ENCODE data around the gene REPIN1.

The REPIN1 gene

DNA sequence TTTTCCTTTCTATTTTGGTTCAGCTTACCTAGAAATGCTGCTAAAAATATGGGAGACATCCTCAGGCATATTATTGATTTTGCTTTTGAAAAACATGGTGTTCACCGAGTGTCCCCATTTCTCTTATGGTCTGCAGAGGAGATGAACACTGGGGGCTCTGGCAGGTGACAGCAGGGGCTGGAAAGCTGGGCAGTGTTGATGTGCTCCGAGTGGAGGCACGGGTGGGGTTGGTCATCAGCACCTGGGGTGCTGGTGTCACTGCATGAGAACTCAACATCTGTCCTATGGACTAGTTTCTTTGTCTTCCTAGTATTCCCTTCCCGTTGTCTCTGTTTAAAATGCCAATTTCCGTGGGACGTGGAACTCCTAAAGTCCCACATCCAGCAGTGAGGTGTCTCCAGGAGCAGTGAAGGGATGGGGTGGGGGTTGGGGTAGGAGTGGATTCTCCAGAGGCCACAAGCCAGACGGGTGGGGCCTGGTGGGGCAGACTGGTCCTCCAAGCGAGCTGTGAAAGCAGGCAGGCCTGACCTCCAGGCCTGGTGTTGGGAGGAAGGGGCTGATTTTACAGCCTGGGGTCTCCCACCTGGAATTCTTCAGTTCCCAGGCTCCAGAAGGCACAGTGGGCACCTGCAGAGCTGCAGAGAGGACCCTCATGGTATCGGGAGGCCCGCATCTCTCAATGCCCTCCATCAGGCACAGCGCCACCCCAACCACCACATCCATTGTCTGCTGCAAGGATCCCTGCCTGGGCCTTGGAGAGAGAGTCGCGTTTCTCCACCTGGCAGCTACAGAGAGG is 35.0 kb downstream of the REPIN1 start:
- Histone ChIP-seq H3K27ac (ENCODE audit: low read depth, low read length) (peak overlapping the region; percentile 95), H3K36me3 (ENCODE audit: control insufficient read depth, insufficient read depth, low read length) (peaks cover 7% of the 10 kb centered on the region), H3K27me3 (ENCODE audit: control insufficient read depth, insufficient read depth, low read length) (no peaks in the 10 kb centered on the region), H3K9ac (ENCODE audit: low read depth, low read length) (peak overlapping the region; percentile 82; the same call in 1 of the 2 replicates), H3K4me1 (ENCODE audit: control insufficient read depth, insufficient read depth, low read length) (peaks cover 65% of the 10 kb centered on the region), H3K9me3 (ENCODE audit: control insufficient read depth, insufficient read depth, low read length) (no peaks in the 10 kb centered on the region), H3K4me3 (ENCODE audit: low read depth, low read length) (no peak overlapping the region)

DNA sequence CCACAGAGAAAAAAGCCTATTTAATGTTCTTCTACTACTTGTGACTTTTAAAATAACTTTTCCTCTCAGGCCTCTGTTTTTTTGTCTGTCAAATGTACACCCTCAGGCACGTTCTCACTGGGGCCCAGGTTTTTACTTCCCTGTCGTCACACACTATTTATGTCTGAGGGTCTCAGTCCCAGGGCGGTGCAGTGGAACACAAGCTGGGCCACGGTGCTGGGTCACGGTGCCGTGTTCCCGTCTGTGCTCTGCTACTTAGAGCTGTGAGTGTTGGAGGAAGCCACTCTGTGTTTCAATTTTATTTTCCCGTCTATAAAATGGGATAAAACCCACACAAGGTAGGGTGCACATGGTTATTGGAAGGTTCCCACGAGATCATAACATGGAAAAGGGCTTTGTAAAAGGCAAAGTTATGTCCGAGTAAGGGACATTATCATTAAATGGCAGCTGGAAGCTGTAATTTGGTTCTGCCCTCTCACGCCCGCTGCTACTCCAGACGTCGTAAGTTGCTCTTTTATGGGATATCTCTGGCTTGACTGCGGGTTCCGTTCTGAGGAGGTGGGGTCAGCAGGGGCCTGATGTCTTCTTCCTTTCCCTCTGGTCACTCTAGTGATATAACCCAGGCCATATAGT is 35.7 kb downstream of the REPIN1 start:
- peak overlapping the region; percentile 95 for H3K27ac ChIP-seq (ENCODE audit: low read depth, low read length)
- no peaks in the 10 kb centered on the region for H3K27me3 ChIP-seq (ENCODE audit: control insufficient read depth, insufficient read depth, low read length)
- H3K4me1 ChIP-seq (ENCODE audit: control insufficient read depth, insufficient read depth, low read length), result peaks cover 65% of the 10 kb centered on the region

DNA sequence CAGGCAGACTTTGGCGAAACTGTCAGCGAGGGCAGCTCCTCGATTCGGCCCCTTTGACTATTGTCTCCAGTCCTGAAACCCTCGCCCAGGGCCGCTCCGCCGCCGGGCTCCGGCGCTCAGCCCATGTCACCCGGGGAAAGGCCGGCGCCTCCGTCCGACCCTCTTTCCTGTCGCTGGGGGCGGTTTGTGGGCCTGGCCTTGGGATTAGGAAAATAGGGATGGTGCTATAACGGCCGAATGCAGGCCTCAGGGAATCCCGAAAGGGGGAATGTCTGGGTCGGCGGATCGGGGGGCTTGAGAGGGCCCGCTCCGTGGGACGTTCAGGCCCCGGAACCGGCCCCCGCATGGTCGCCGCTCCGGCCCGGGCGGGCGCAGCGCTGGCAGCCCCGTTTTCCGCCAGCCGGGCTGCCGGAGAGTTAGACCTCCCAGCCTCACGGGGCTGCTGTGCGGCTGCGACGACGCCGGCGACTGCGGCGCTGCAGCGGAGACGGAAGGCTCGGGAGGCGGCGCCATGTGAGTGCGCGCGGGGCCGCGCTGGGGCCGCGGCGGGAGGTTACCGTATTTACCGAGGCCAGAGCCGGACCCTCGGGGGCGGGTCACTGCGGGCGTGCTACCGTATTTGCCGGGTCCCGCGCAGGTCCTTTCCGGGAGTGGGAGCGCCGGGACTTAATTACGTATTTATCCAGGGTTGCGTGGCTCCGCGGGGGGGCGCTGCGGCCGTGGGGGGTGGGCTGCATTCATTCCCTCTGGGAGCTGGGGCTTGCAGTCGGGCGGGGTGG is 36.4 kb downstream of the REPIN1 start:
- peaks cover 19% of the 10 kb centered on the region for H3K36me3 ChIP-seq (ENCODE audit: control insufficient read depth, insufficient read depth, low read length)
- peak overlapping the region; percentile 80 for H3K9ac ChIP-seq (ENCODE audit: low read depth, low read length)
- peaks cover 58% of the 10 kb centered on the region for H3K4me1 ChIP-seq (ENCODE audit: control insufficient read depth, insufficient read depth, low read length)
- H3K27ac ChIP-seq (ENCODE audit: low read depth, low read length), result peak overlapping the region; percentile 95
- H3K27me3 ChIP-seq (ENCODE audit: control insufficient read depth, insufficient read depth, low read length), result no peaks in the 10 kb centered on the region
- H3K4me3 ChIP-seq (ENCODE audit: low read depth, low read length), result peak overlapping the region; percentile 67
- H3K9me3 ChIP-seq (ENCODE audit: control insufficient read depth, insufficient read depth, low read length), result no peaks in the 10 kb centered on the region

More for the DNA sequence above, 35.7 kb downstream of the REPIN1 start:
- no peaks in the 10 kb centered on the region for H3K9me3 ChIP-seq (ENCODE audit: control insufficient read depth, insufficient read depth, low read length)
- peak overlapping the region; percentile 67 for H3K4me3 ChIP-seq (ENCODE audit: low read depth, low read length)
- H3K9ac ChIP-seq (ENCODE audit: low read depth, low read length), result peak overlapping the region; percentile 80
- peaks cover 12% of the 10 kb centered on the region for H3K36me3 ChIP-seq (ENCODE audit: control insufficient read depth, insufficient read depth, low read length)

DNA sequence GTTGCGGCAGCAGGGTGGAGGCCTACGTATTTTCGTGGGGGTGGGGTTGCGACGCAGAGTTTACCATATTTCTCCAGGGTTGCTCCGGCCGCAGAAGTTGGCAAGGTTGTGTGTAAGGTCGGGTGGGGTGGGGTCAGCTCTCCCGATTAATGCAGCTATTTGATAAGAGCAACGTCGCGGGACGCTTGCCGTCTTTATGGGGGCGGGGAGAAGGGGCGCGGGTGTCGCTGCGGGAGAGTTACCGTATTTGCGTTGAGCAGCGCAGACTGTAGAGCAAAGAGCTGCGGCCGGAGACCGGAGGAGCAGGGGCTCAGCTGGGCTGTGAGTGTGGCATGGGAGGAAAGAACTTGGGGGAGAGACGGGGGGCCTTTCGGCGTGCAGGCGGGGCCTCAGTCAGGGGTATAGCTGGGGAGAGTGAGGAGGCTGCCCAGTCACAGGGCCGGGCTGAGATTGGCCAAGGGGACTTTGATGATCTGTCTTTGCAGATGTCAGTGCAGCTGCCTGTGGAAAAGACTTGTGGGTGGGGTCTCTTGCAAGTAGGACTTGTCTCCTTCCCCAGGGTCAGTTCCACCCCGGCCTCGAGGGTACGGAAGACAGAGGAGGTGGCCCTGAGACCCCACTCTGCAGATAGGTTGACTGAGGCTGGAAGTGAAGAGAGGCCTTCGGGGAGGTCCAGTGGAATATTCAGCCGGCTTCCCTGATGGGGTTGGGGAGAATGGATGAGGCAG is 37.1 kb downstream of the REPIN1 start:
- peaks cover 50% of the 10 kb centered on the region for H3K4me1 ChIP-seq (ENCODE audit: control insufficient read depth, insufficient read depth, low read length)
- peak overlapping the region; percentile 95 for H3K27ac ChIP-seq (ENCODE audit: low read depth, low read length)
- peak overlapping the region; percentile 11; the same call in 1 of the 2 replicates for H3K9ac ChIP-seq (ENCODE audit: low read depth, low read length)
- H3K27me3 ChIP-seq (ENCODE audit: control insufficient read depth, insufficient read depth, low read length), result no peaks in the 10 kb centered on the region
- peaks cover 27% of the 10 kb centered on the region for H3K36me3 ChIP-seq (ENCODE audit: control insufficient read depth, insufficient read depth, low read length)
- peak overlapping the region; percentile 67 for H3K4me3 ChIP-seq (ENCODE audit: low read depth, low read length)
- no peaks in the 10 kb centered on the region for H3K9me3 ChIP-seq (ENCODE audit: control insufficient read depth, insufficient read depth, low read length)

DNA sequence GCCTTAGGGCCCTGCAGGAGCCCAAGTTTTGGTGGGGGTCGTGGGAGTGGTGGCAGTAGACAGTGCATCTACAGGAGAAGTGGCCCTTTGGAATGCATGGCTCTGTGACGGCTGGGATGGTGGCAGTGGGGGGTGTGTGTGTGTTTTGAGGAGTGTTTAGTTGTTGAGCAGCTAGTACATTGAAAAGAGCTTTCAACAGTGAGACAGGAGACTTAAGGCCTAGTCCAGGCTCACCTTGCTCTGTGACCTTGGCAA is 37.6 kb downstream of the REPIN1 start:
- no peaks in the 10 kb centered on the region for H3K27me3 ChIP-seq (ENCODE audit: control insufficient read depth, insufficient read depth, low read length)
- peaks cover 45% of the 10 kb centered on the region for H3K4me1 ChIP-seq (ENCODE audit: control insufficient read depth, insufficient read depth, low read length)
- H3K9me3 ChIP-seq (ENCODE audit: control insufficient read depth, insufficient read depth, low read length), result no peaks in the 10 kb centered on the region
- H3K36me3 ChIP-seq (ENCODE audit: control insufficient read depth, insufficient read depth, low read length), result peaks cover 31% of the 10 kb centered on the region
- H3K4me3 ChIP-seq (ENCODE audit: low read depth, low read length), result peak overlapping the region; percentile 67
- H3K27ac ChIP-seq (ENCODE audit: low read depth, low read length), result peak overlapping the region; percentile 95
- H3K9ac ChIP-seq (ENCODE audit: low read depth, low read length), result peak overlapping the region; percentile 11; the same call in 1 of the 2 replicates

DNA sequence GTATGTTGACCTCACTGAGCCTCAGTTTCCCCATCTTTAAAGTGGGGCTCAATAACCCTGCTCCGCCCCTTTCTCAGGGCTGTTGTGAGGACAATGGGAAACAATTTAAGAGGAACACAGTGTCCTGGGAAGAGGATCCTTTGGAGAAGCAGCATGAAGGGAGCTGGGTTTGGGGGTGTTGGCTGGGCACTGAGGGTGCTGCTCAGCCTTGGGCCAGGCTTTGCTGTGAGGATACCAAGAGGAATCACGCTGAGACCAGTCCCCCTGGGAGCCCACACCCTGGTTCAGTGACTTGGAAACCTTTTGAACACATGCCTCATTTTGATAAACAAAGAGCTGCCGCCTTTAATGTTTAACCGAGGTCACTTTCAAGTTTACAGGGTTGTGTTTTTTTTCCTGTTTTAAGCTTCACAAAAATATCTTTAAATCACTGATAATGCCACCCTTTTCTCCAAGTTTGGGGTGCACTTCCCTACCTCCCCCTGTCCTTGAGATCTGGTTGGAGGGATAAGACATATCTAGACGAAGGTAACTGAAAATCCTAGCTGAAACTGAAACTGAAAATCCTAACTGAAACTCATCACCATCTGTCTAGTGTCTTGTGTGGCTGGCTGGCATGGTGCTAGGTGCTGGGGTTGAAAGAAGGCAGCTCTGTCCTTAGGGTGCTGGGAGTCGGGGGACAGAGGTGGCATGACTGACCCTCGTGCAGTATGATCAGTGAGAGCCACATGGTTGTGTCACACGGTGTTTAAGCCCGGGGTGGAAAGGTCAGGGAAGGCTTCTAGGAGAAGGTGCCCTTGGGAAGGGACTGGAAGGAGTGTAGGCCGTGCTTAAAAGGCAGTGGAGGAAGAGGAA is 38.2 kb downstream of the REPIN1 start:
- peak overlapping the region; percentile 67 for H3K4me3 ChIP-seq (ENCODE audit: low read depth, low read length)
- H3K9ac ChIP-seq (ENCODE audit: low read depth, low read length), result peak overlapping the region; percentile 9; the same call in 1 of the 2 replicates

DNA sequence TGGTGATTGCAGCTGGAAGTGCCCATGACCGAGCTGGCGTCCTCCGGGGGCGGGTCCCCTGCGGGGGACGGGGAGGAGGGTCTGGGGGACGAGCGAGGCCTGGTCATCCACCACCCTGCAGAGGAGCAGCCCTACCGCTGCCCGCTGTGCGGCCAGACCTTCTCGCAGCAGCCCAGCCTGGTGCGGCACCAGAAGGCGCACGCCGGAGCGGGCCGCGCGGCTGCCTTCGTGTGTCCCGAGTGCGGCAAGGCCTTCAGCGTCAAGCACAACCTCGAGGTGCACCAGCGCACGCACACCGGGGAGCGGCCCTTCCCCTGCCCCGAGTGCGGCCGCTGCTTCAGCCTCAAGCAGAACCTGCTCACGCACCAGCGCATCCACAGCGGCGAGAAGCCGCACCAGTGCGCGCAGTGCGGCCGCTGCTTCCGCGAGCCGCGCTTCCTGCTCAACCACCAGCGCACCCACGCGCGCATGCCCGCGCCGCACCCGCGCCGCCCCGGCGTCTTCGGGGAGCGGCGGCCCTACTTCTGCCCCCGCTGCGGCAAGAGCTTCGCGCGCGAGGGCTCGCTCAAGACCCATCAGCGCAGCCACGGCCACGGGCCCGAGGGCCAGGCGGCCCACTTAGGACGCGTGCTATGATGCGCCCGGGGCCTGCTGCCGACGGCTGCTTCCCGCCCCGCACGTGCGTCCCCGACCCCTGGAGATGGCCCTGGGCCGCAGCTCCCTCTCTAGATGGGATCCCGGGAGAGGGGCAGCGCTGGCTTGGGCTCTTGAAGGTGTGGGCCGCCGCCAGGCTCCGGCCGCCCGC is 39.2 kb downstream of the REPIN1 start:
- Histone ChIP-seq H3K4me3 (ENCODE audit: low read depth, low read length) (no peak overlapping the region), H3K27ac (ENCODE audit: low read depth, low read length) (no peak overlapping the region), H3K27me3 (ENCODE audit: control insufficient read depth, insufficient read depth, low read length) (no peaks in the 10 kb centered on the region), H3K4me1 (ENCODE audit: control insufficient read depth, insufficient read depth, low read length) (peaks cover 32% of the 10 kb centered on the region), H3K9ac (ENCODE audit: low read depth, low read length) (no peak overlapping the region), H3K9me3 (ENCODE audit: control insufficient read depth, insufficient read depth, low read length) (no peaks in the 10 kb centered on the region), H3K36me3 (ENCODE audit: control insufficient read depth, insufficient read depth, low read length) (peaks cover 37% of the 10 kb centered on the region)

More for the DNA sequence above, 38.2 kb downstream of the REPIN1 start:
- Histone ChIP-seq H3K36me3 (ENCODE audit: control insufficient read depth, insufficient read depth, low read length) (peaks cover 37% of the 10 kb centered on the region), H3K4me1 (ENCODE audit: control insufficient read depth, insufficient read depth, low read length) (peaks cover 40% of the 10 kb centered on the region), H3K9me3 (ENCODE audit: control insufficient read depth, insufficient read depth, low read length) (no peaks in the 10 kb centered on the region), H3K27ac (ENCODE audit: low read depth, low read length) (peak overlapping the region; percentile 3), H3K27me3 (ENCODE audit: control insufficient read depth, insufficient read depth, low read length) (no peaks in the 10 kb centered on the region)

DNA sequence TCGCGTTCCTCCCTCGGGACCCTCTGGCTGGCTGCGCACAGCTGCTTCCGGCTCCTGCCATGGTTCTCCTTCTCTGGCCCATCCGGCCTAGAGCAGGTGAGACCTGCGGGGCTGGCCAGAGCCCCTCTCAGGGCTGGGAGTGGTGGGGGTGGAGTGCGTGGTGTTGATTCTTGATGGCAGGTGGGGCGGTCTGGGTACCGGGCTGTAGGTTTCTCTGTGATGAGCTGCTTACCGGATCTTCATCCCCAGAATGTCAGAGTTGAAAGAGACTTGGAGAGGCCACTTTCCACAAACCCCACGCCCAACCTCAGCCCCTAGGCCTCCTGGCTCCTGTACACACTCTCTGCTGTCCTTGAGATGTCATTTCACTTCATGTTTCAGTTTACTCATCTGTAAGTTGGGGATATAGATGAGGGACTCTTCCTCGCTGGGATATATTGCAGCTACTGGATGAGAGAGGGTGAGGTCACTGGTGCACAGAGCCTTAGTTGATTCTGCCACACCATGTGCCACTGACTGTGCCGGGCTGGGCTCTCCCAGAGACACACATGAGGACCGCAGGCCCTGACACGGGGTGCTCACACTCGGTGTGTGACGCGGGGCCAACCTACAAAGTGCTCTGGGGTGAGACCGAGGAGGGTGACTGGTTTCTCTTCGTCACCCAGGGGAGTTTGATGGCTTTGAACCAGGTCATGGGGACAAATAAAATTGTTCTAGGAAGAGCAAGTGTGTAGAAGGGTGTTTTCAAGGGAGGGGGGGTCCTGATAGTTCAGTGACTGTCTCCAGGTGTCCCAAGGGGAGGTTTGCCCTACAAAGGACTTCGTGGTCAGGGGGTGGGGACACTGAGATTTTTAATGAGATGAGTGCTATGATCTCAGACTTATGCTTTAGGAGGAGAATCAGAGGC is 40.0 kb downstream of the REPIN1 start:
- Histone ChIP-seq H3K4me1 (ENCODE audit: control insufficient read depth, insufficient read depth, low read length) (peaks cover 23% of the 10 kb centered on the region), H3K27me3 (ENCODE audit: control insufficient read depth, insufficient read depth, low read length) (no peaks in the 10 kb centered on the region), H3K4me3 (ENCODE audit: low read depth, low read length) (no peak overlapping the region), H3K9me3 (ENCODE audit: control insufficient read depth, insufficient read depth, low read length) (no peaks in the 10 kb centered on the region), H3K27ac (ENCODE audit: low read depth, low read length) (no peak overlapping the region), H3K9ac (ENCODE audit: low read depth, low read length) (no peak overlapping the region), H3K36me3 (ENCODE audit: control insufficient read depth, insufficient read depth, low read length) (peaks cover 37% of the 10 kb centered on the region)
